Measurements from ENCODE around the gene BCL6B.
"Not testable (repeated sequence)": the region's sequence is repeated elsewhere in the genome, so short reads cannot be mapped to it uniquely, and the experiment has no call there.

Gene BCL6B

GRCh38 chr17:7022781-7023571 lies at the start of gene BCL6B:
TSS of gene BCL6B (plus strand) at chr17:7023050. CDS start at chr17:7023672, 622 bp downstream.
- DNase-seq: no peak

GRCh38 chr17:6979440-6979839 lies 43.4 kb upstream of the BCL6B start:
- not testable (repeated sequence) for DNase-seq

- DNase-seq: no peak
Observed at GRCh38 chr17:6981426-6981825, 41.4 kb upstream of the BCL6B start.

- no peak for DNase-seq
Observed at GRCh38 chr17:6985266-6985665, 37.6 kb upstream of the BCL6B start.

GRCh38 chr17:6986676-6987075 lies 36.2 kb upstream of the BCL6B start:
- DNase-seq: no peak

GRCh38 chr17:6989779-6990178 lies 33.1 kb upstream of the BCL6B start:
- no peak for DNase-seq

GRCh38 chr17:6993613-6994056 lies 29.2 kb upstream of the BCL6B start:
- DNase-seq: not testable (repeated sequence)

- no peak for DNase-seq
Observed at GRCh38 chr17:6994118-6994598, 28.7 kb upstream of the BCL6B start.

- DNase-seq: no peak
Observed at GRCh38 chr17:6994666-6995256, 28.1 kb upstream of the BCL6B start.

GRCh38 chr17:6995500-6996255 lies 27.2 kb upstream of the BCL6B start, which contains the start of gene ALOX12:
TSS of gene ALOX12 (plus strand) at chr17:6996049. CDS start at chr17:6996118, 69 bp downstream.
- no peak for DNase-seq

- DNase-seq: no peak
Observed at GRCh38 chr17:6996256-6997011, 26.4 kb upstream of the BCL6B start.

GRCh38 chr17:6997171-6997570 lies 25.7 kb upstream of the BCL6B start:
- no peak for DNase-seq

- DNase-seq: no peak
Observed at GRCh38 chr17:6998855-6999508, 23.9 kb upstream of the BCL6B start.

GRCh38 chr17:7001318-7001961 lies 21.4 kb upstream of the BCL6B start:
- peak; percentile 42 for DNase-seq

- DNase-seq: no peak
Observed at GRCh38 chr17:7002288-7003047, 20.4 kb upstream of the BCL6B start.

GRCh38 chr17:7003745-7004144 lies 19.1 kb upstream of the BCL6B start:
- DNase-seq: no peak

- peak; percentile 84 for DNase-seq
Observed at GRCh38 chr17:7004398-7005253, 18.2 kb upstream of the BCL6B start.

- DNase-seq: no peak
Observed at GRCh38 chr17:7005716-7006115, 17.1 kb upstream of the BCL6B start.

- no peak for DNase-seq
Observed at GRCh38 chr17:7007143-7007542, 15.7 kb upstream of the BCL6B start.

GRCh38 chr17:7010523-7010922 lies 12.3 kb upstream of the BCL6B start:
- DNase-seq: no peak

All from activated CD4-positive, alpha-beta T cell treated with anti-CD3 and anti-CD28 coated beads, Interleukin-2, amount 50 U/mL, for 16 hours (primary cell).